Neutrophil (primary cell): ENCODE data around the gene CUBN.

ENCODE experiments used
- H3K27ac ChIP-seq: fragments of 200-600 bp; sonication (generic); 2 replicates; pipeline ENCODE4 v1.5.1; 2016; ENCODE audit warnings: mild to moderate bottlenecking, moderate library complexity
- H3K27me3 ChIP-seq: fragments of 200-600 bp; sonication (generic); 2 replicates; pipeline ENCODE4 v1.6.0; 2016; ENCODE audit warnings: mild to moderate bottlenecking
- H3K36me3 ChIP-seq: fragments of 200-600 bp; sonication (generic); 2 replicates; pipeline ENCODE4 v1.5.1; 2017
- H3K4me1 ChIP-seq, 2 experiments: fragments of 200-600 bp in 1 of 2; sonication (generic) in 1 of 2; 1 replicate in 1 of 2; 2 replicates in 1 of 2; pipeline versions ENCODE4 v1.5.1 to v1.6.1; 2013 to 2016; ENCODE audit warnings: low read depth in 1 of 2, low read length in 1 of 2, mild to moderate bottlenecking in 1 of 2, moderate library complexity in 1 of 2; ENCODE audit not compliant: control insufficient read depth in 1 of 2, insufficient read depth in 1 of 2
- H3K4me3 ChIP-seq, 2 experiments: fragments of 200-600 bp in 1 of 2; sonication (generic) in 1 of 2; 1 replicate in 1 of 2; 2 replicates in 1 of 2; pipeline ENCODE4 v1.5.1; 2013 to 2016; ENCODE audit warnings: low read depth in 1 of 2, low read length in 1 of 2, mild to moderate bottlenecking in 1 of 2, moderate library complexity in 1 of 2
- H3K9me3 ChIP-seq: fragments of 200-600 bp; sonication (generic); 2 replicates; pipeline ENCODE4 v1.5.1; 2016
- CTCF ChIP-seq: fragments of 200-600 bp; sonication (generic); IDR thresholded peaks from 2 replicates; pipeline ENCODE4 v1.5.1; 2016; ENCODE audit warnings: antibody characterized with exemption

The CUBN gene

GRCh38 chr10:16916496-16916895, 213.1 kb downstream of the CUBN start:
- Histone ChIP-seq H3K4me3 (no peak overlapping the region), H3K27me3 (no peaks in the 10 kb centered on the region), H3K9me3 (no peaks in the 10 kb centered on the region), H3K27ac (no peak overlapping the region), H3K4me1 (no peaks in the 10 kb centered on the region), H3K36me3 (no peaks in the 10 kb centered on the region)
- TF ChIP-seq CTCF, result no peak

GRCh38 chr10:16915300-16915699, 214.3 kb downstream of the CUBN start:
- H3K9me3 ChIP-seq, result no peaks in the 10 kb centered on the region
- H3K27ac ChIP-seq, result no peak overlapping the region
- TF ChIP-seq CTCF, result no peak
- H3K4me1 ChIP-seq, result peaks cover 0 to 7% of the 10 kb centered on the region in 2 experiments
- H3K27me3 ChIP-seq, result no peaks in the 10 kb centered on the region
- no peak overlapping the region for H3K4me3 ChIP-seq
- no peaks in the 10 kb centered on the region for H3K36me3 ChIP-seq

- no peaks in the 10 kb centered on the region for H3K36me3 ChIP-seq
- H3K4me1 ChIP-seq, result peaks cover 0 to 7% of the 10 kb centered on the region in 2 experiments
- TF ChIP-seq CTCF, result no peak
- no peak overlapping the region for H3K4me3 ChIP-seq
- no peak overlapping the region for H3K27ac ChIP-seq
- no peaks in the 10 kb centered on the region for H3K9me3 ChIP-seq
- H3K27me3 ChIP-seq, result no peaks in the 10 kb centered on the region
Observed at GRCh38 chr10:16913266-16913665, 216.3 kb downstream of the CUBN start.

- Histone ChIP-seq H3K36me3 (no peaks in the 10 kb centered on the region), H3K27ac (no peak overlapping the region), H3K9me3 (no peaks in the 10 kb centered on the region), H3K27me3 (no peaks in the 10 kb centered on the region), H3K4me1 (peaks cover 0 to 7% of the 10 kb centered on the region in 2 experiments), H3K4me3 (no peak overlapping the region)
- no peak for TF ChIP-seq CTCF
Observed at GRCh38 chr10:16910793-16911164, 218.8 kb downstream of the CUBN start.

- Histone ChIP-seq H3K4me3 (no peak overlapping the region), H3K36me3 (no peaks in the 10 kb centered on the region), H3K4me1 (peaks cover 0 to 7% of the 10 kb centered on the region in 2 experiments), H3K9me3 (no peaks in the 10 kb centered on the region), H3K27ac (peak overlapping the region; percentile 45), H3K27me3 (no peaks in the 10 kb centered on the region)
- TF ChIP-seq CTCF, result no peak
Observed at GRCh38 chr10:16909961-16910792, 219.4 kb downstream of the CUBN start.
